ENCODE data around the gene FRAS1.

The FRAS1 gene

GRCh38 chr4:78551420-78552351 is 494.6 kb downstream of the FRAS1 start, which contains the start of gene ANXA3:
TSS of gene ANXA3 (plus strand) at chr4:78551770. CDS start at chr4:78554474, 2,704 bp downstream.
- Mint-ChIP-seq H3K27ac (no peak within 1 kb of the TSS), H3K4me1 (peaks cover 6% of the 10 kb centered on the region), H3K9me3 (no peaks in the 10 kb centered on the region), H3K36me3 (no peaks in the 10 kb centered on the region), H3K4me3 (peak within 1 kb of the TSS; percentile 48)
- peak; percentile 24 for ATAC-seq
- DNase-seq (ENCODE audit: low spot score in 2 of 2), result no peak

GRCh38 chr4:78552389-78553042 is 495.4 kb downstream of the FRAS1 start:
- Mint-ChIP-seq H3K27ac (no peak overlapping the region), H3K9me3 (no peaks in the 10 kb centered on the region), H3K4me1 (peaks cover 6% of the 10 kb centered on the region), H3K36me3 (no peaks in the 10 kb centered on the region), H3K4me3 (no peak overlapping the region)
- ATAC-seq, result no peak
- DNase-seq (ENCODE audit: low spot score in 2 of 2), result no peak

DNA sequence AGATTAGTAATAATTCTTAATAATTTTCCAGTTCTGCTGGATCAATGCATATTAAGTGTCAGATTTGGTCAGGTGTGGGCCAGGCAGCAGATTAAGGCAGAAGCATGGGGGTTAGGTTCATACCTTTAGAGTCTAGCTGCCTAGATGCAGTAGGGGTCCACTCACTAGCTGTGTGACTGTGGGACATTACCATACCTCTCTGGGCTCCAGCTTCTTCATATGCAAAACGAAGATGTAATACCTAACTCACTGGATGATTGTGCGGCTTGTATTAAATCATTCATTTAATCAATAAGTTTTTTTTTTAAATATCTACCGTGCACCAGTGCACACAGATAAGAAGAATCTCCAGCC is 495.9 kb downstream of the FRAS1 start:
- ATAC-seq, result no peak
- Mint-ChIP-seq H3K36me3 (no peaks in the 10 kb centered on the region), H3K4me3 (no peak overlapping the region), H3K4me1 (peaks cover 6% of the 10 kb centered on the region), H3K9me3 (no peaks in the 10 kb centered on the region), H3K27ac (no peak overlapping the region)
- no peak for DNase-seq (ENCODE audit: low spot score in 2 of 2)

DNA sequence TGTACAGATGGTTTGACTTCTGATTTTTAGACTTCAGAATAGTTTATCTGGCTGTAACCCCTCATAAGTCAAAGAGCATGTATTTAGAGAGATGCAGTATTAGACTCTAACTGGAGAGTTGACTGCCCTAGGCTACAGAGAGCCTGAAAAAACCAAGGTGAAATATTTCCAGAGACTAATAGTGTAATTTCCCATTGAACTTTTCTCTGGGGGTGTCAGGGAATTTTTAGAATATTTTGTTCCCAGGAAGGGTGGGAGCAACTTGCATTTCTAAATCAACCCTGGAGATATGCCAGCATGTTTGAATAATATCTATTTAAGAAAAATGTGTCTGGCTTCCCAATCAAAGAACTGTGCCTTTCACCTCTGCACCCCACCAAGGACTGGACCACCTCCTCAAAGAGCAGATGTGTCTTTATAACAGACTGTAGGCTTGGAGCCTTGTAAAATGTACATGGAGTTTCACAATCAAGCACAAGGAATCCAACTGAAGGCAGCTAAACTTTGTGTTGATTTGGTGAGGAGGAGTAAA is 496.5 kb downstream of the FRAS1 start:
- no peak overlapping the region for H3K27ac Mint-ChIP-seq
- H3K9me3 Mint-ChIP-seq, result no peaks in the 10 kb centered on the region
- no peaks in the 10 kb centered on the region for H3K36me3 Mint-ChIP-seq
- peaks cover 6% of the 10 kb centered on the region for H3K4me1 Mint-ChIP-seq
- DNase-seq (ENCODE audit: low spot score in 2 of 2), result no peak
- no peak for ATAC-seq
- no peak overlapping the region for H3K4me3 Mint-ChIP-seq

- Mint-ChIP-seq H3K9me3 (no peaks in the 10 kb centered on the region), H3K4me3 (no peak overlapping the region), H3K27ac (no peak overlapping the region), H3K4me1 (no peaks in the 10 kb centered on the region), H3K36me3 (no peaks in the 10 kb centered on the region)
- ATAC-seq (no peak), DNase-seq (ENCODE audit: low spot score in 2 of 2) (no peak)
These were observed 499.5 kb downstream of the FRAS1 start for GRCh38 chr4:78556665-78557064.

- Mint-ChIP-seq H3K9me3 (no peaks in the 10 kb centered on the region), H3K27ac (no peak overlapping the region), H3K36me3 (no peaks in the 10 kb centered on the region), H3K4me1 (no peaks in the 10 kb centered on the region), H3K4me3 (no peak overlapping the region)
- ATAC-seq (no peak), DNase-seq (ENCODE audit: low spot score in 2 of 2) (no peak)
These were observed 500.7 kb downstream of the FRAS1 start for GRCh38 chr4:78557841-78558240.

DNA sequence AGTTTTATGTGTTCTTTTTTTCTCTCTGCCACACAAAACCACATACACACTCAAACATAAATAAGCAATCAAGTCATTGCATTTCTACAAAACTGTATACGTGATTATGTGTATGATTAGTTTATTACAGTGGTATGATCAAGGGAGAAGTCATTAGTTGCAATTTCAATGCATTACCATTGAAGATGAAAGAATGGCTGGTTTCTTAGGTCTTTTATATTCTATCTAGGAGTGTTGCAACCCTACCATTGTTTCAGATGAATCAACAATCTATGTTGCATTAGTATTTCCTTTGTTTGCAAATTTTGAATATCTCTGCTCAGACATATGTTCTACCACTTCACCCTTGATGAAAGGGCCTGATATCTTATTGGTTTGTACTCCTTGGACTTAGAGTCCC is 501.3 kb downstream of the FRAS1 start:
- Mint-ChIP-seq H3K27ac (no peak overlapping the region), H3K4me1 (no peaks in the 10 kb centered on the region), H3K9me3 (no peaks in the 10 kb centered on the region), H3K4me3 (no peak overlapping the region), H3K36me3 (no peaks in the 10 kb centered on the region)
- no peak for DNase-seq (ENCODE audit: low spot score in 2 of 2)
- no peak for ATAC-seq

DNA sequence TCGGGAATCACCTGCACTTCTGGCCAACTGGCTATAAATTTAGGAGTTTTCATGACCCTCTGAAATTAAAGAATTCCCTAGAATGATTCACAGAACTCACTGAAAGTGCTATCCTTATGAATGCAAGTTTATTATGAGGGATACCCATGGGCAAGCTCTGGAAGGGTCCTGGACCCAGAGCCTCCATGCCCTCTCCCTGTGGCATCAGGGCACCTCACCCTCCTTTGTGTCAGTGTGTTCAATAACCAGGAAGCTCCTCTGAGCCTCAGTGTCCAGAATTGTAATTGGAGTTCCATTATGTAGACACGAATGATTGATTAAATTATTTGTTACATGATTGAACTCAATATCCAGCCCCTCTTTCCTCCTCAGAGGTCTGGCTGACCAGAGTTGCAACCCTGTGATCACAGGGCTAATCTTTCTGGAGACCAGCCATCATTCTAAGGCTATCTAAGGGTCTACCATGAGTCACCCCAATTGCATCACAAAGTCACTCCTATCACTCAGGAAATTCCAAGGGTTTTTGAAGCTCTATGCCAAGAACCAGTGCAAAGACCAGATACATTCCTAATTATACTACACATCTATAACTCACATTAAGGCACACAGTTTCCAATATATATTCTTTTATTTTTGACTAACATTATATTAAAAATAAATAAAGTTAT is 503.3 kb downstream of the FRAS1 start:
- H3K9me3 Mint-ChIP-seq, result no peaks in the 10 kb centered on the region
- ATAC-seq, result no peak
- H3K36me3 Mint-ChIP-seq, result no peaks in the 10 kb centered on the region
- H3K27ac Mint-ChIP-seq, result no peak overlapping the region
- DNase-seq (ENCODE audit: low spot score in 2 of 2), result no peak
- no peak overlapping the region for H3K4me3 Mint-ChIP-seq
- H3K4me1 Mint-ChIP-seq, result no peaks in the 10 kb centered on the region

GRCh38 chr4:78561677-78562076 is 504.6 kb downstream of the FRAS1 start:
- no peaks in the 10 kb centered on the region for H3K36me3 Mint-ChIP-seq
- H3K9me3 Mint-ChIP-seq, result no peaks in the 10 kb centered on the region
- no peak overlapping the region for H3K27ac Mint-ChIP-seq
- no peak for DNase-seq (ENCODE audit: low spot score in 2 of 2)
- no peak for ATAC-seq
- no peaks in the 10 kb centered on the region for H3K4me1 Mint-ChIP-seq
- no peak overlapping the region for H3K4me3 Mint-ChIP-seq

DNA sequence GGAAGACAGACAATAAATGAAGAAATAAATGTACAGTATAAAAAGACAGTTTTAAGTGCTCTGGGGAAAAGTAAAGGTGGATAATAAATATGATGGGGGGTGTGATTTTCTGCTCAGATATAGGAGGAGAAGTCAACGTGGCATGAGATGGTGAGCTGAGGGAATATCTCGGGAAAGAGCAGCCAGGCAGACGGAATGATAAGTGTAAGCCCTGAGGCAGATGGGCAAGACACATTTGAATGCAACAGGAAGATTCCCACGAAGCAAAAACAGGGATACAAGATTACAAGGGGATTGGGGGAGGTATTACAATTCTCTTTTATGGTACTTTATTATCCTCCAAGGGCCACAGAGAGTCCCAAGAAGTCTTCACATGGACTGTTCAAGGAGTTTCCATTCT is 505.6 kb downstream of the FRAS1 start:
- H3K27ac Mint-ChIP-seq, result no peak overlapping the region
- ATAC-seq, result no peak
- H3K9me3 Mint-ChIP-seq, result no peaks in the 10 kb centered on the region
- no peaks in the 10 kb centered on the region for H3K4me1 Mint-ChIP-seq
- no peak for DNase-seq (ENCODE audit: low spot score in 2 of 2)
- no peak overlapping the region for H3K4me3 Mint-ChIP-seq
- no peaks in the 10 kb centered on the region for H3K36me3 Mint-ChIP-seq

DNA sequence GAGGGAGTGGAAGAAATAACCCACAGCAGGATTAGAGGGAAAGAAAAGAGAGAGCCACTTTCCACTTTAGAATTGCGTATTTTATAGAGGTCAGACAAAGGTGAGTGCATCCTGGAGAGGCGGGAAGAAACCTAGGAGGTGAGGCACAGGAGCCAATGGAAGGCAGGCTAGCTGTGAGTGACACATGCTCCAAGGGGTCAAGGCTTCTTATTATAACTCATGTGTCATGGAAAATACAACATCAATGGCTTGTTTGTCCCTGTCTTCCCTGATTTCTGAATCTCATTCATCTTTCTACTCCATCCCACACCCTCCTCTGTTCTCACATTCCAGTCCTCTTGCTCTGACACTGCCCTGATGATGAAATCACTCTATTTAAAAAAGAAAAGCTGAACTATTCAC is 508.8 kb downstream of the FRAS1 start:
- ATAC-seq (no peak), DNase-seq (ENCODE audit: low spot score in 2 of 2) (no peak)
- H3K9me3 Mint-ChIP-seq, result no peaks in the 10 kb centered on the region
- H3K36me3 Mint-ChIP-seq, result no peaks in the 10 kb centered on the region
- no peaks in the 10 kb centered on the region for H3K4me1 Mint-ChIP-seq
- no peak overlapping the region for H3K27ac Mint-ChIP-seq
- H3K4me3 Mint-ChIP-seq, result no peak overlapping the region

DNA sequence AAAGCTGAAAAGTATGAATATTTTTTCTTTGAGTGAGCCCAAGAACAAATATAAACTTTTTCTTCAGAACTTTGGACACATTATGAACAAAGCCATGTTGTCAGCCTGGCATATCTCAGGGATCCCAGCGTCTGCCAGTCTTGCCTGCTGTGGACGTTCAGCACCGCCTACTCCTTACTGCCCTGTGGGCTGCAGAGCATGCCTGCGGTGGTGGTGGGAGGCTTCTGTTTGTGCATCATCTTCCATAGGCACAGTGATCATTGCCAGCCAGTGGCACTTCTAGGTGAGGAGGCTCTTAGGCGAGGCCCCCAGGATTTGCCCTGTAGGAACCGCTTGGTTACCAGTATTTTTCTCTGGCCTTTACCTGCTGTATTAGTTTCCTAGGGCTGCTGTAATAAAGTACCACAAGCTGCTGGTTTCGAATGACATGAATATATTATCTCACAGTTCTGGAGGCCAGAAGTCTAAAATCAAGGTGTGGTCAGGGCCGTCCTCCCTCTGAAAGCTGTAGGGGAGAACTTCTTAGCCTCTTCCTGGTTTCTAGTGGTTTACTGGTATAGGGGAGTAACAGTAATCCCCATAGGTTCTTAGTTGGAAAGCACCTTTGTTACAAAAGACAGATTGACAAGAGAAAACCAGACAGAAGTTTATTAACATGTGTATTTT is 509.8 kb downstream of the FRAS1 start:
- Mint-ChIP-seq H3K27ac (no peak overlapping the region), H3K36me3 (no peaks in the 10 kb centered on the region), H3K4me3 (no peak overlapping the region), H3K4me1 (no peaks in the 10 kb centered on the region), H3K9me3 (no peaks in the 10 kb centered on the region)
- DNase-seq (ENCODE audit: low spot score in 2 of 2) (no peak), ATAC-seq (no peak)

DNA sequence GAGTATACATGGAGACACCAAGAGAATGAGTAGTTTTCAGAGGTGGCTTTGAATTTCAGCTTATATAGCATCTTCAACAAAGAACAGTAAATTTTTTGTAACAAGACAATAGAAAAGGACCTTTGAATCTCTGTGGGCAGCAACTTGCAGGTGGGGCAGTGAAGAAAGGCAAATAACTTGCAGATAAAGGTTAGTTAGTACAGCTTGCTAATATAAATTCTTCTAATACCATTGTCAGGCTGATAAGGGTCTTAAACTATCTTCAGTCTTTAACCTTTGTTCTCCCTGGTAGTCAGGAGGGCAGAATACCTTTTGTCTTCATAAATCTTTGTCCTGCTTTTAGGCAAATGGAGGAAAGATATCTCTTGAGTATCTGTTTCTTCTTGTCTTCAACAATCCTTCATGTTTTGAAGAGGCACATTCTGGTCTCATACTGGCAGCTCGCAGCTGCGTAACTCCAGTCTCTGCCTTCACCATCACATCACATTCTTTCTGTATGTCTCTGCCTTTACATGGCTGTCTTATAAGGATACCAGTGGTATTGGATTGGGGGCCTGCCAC is 510.5 kb downstream of the FRAS1 start:
- Mint-ChIP-seq H3K4me3 (no peak overlapping the region), H3K36me3 (no peaks in the 10 kb centered on the region), H3K27ac (no peak overlapping the region), H3K4me1 (no peaks in the 10 kb centered on the region), H3K9me3 (no peaks in the 10 kb centered on the region)
- DNase-seq (ENCODE audit: low spot score in 2 of 2) (no peak), ATAC-seq (no peak)

- DNase-seq (ENCODE audit: low spot score in 2 of 2) (no peak), ATAC-seq (no peak)
- no peak overlapping the region for H3K27ac Mint-ChIP-seq
- H3K36me3 Mint-ChIP-seq, result no peaks in the 10 kb centered on the region
- no peak overlapping the region for H3K4me3 Mint-ChIP-seq
- H3K4me1 Mint-ChIP-seq, result no peaks in the 10 kb centered on the region
- H3K9me3 Mint-ChIP-seq, result no peaks in the 10 kb centered on the region
These were observed 511.6 kb downstream of the FRAS1 start for GRCh38 chr4:78568640-78569305.

Data from stimulated activated effector memory CD8-positive, alpha-beta T cell treated with anti-CD3 and anti-CD28 coated beads, Interleukin-12 subunit alpha, Interleukin-12 subunit beta, amount 100 ng/mL, for 72 hours (primary cell).